Stimulated activated naive CD8-positive, alpha-beta T cell treated with anti-CD3 and anti-CD28 coated beads, Interleukin-15, Interleukin-2, amounts not matched to agents 100 U/mL and 50 U/mL, for 24 hours (primary cell): ENCODE results near the gene CHRNA5.
"Not testable (repeated sequence)": the region's sequence is repeated elsewhere in the genome, so short reads cannot be mapped to it uniquely, and the experiment has no call there.

ENCODE experiments used
- ATAC-seq: fragments of 150-1000 bp; cut with Tn5 transposase; one replicate; pipeline ENCODE4 v1.10.0; 2021
- DNase-seq: peaks from one replicate; pipeline ENCODE4 v3.0.0; 2021

Gene CHRNA5

DNA sequence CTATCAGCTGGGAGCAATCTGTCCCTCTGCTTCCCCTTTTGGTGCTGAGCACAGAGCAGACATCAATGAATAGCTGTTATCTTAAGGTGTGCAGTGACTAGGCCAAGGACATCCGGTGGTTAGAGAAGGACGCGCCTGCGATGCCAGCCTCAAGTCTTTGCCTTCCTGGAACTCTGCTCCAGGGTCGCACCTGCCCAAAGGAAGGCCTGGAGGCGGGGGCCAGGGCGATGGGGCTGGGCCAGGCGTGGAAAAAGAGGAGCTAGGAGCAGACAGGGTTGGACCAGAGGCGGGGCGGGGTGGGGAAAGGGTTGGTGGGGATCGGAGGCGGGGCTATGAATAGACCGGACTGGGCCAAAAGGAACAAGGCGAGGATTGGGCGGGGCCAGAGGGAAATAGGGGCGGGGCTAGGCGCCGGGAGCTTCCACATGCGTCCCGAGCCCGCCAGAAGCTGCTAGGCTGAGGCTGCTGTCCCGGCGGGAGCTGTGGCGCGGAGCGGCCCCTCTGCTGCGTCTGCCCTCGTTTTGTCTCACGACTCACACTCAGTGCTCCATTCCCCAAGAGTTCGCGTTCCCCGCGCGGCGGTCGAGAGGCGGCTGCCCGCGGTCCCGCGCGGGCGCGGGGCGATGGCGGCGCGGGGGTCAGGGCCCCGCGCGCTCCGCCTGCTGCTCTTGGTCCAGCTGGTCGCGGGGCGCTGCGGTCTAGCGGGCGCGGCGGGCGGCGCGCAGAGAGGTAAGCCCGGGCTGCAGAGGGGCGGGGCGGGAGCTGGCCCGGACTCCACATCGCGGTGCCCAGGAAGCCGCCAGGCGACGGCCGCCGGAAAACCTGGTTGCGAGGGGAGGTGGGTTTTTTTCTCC, at the start of gene CHRNA5:
CHRNA5 (plus strand) TSS at position 424 of the 854 bp plus-strand sequence; CDS start at position 624, 200 bp downstream.
- DNase-seq (peak; percentile 82), ATAC-seq (peak; percentile 90)

DNA sequence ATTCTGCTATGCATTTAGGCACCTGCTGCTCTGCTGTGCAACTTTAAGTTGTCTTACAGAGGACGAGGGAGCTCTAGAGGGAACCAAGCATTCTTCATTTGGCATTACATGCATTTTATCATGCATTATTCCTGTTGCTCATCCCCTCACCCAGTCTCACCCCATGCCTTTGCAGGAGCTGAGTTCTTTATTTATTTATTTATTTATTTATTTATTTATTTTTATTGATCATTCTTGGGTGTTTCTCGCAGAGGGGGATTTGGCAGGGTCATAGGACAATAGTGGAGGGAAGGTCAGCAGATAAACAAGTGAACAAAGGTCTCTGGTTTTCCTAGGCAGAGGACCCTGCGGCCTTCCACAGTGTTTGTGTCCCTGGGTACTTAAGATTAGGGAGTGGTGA, 45.3 kb upstream of the CHRNA5 start:
- ATAC-seq, DNase-seq: not testable (repeated sequence)

DNA sequence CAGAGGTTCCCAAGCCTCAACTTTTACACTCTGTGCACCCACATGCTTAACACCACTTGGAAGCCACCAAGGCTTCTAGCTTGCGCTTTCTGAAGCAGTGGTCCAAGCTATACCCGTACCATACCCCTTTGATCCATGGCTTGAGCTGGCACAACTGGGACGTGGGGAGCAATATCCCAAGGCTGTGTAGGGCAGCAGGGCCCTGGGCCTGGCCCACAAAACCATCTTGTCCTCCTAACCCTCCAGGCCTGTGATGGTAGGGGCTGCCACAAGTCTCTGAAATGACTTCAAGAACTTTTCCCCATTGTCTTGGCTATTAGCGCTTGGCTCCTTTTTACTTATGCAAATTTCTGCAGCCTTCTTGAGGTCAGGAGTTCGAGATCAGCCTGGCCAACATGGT, 41.1 kb upstream of the CHRNA5 start:
- ATAC-seq: no peak
- no peak for DNase-seq

DNA sequence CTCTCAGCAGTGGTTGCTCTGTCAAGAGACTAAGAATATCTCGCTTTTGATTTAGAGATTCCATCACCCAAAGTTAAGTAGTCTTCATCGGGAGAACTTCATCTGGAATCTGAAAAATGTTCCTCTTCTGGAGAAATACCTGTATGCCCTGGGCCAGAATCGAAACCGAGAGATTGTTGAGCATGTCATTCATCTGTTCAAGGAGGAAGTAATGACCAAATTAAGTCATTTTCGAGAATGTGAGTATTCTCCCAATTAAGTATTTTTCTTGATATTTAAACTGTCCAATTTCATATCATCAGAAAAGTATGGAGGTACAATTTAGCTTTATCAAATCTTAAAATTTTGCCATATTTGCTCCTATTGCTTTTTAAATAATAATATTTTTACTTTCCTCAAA, 38.0 kb upstream of the CHRNA5 start:
- ATAC-seq (no peak), DNase-seq (no peak)

DNA sequence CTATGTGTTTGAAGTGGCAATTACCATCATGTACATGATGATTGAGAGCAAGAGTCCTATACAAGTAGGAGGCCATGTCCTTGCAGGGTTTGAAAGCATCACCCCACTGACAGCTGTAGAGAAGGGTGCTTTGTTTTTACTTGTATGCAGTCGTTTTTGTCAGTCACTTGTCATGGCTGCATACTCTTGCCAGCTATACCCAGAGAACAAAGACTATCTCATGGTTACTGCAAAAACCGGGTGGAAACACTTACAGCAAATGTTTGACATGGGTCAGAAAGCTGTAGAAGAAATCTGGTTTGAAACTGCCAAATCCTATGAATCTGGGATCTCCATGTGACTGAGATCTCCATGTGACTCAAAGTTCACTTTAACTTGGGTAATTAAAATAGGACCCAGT, 32.0 kb upstream of the CHRNA5 start:
- no peak for DNase-seq
- ATAC-seq: no peak

DNA sequence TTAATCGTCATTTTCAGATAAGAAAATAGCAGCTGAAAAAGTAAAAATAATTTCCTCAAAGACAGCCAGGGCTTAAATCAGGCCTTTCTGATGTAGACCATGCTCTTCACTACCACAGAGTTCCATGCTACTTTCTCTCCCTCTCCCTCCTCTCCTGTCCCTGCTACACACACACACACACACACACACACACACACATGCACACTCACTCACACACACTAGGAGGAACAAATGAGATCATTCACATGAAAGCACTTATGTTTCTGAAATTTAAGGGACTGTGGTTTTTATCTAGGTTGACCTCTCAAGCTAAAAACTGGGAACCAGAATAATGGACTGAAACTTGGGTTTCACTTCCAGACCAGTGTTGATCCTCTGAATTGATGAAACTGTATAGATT, 29.2 kb upstream of the CHRNA5 start:
- DNase-seq (no peak), ATAC-seq (no peak)

DNA sequence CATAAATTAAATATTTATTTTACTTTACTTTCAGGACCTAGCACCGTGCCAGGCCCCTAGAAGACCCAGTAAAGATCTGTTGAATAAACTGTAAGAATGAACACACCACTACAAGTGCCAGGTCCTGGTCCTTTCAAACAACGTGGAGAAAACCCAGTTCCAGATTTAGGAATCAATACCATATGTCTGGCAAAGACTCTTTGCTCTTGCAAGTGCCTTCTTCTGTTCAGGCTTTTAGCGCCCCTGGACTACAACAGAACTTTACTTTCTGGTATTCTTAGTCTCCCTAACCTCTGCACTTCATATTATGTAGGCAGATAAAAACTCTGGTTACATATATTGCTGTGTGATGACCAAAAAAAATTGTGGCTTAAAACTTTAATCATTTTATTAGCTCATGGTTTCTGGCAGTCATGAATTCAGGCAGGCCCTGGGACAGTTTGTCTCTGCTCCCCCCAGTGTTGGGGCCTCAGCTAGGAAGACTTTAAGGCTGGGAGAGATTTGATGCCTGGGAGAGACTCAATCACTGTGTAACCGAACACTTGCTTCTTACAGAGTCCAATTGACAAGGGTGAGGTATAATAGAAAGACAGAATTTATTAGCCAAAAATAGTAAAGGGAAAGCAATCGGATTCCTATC, 27.9 kb upstream of the CHRNA5 start:
- DNase-seq: no peak

DNA sequence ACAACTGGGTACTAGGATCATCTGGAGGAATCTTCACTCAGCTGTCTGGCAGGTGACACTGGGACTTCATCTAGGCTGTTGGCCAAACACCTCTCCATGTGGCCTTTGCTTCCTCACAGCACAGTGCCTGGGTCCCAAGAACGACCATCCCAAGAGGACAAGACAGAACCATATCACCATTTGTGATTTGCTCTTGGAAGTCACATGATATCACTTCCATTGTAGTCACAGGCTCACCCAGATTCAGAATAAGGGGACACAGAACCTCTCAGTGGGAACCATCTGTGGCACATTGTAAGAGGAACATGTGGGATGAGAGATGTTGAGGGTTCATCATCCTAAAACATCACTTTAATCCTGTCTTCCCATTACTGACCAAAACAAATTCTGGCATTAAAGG, 27.0 kb upstream of the CHRNA5 start:
- DNase-seq: no peak
- no peak for ATAC-seq

More for the DNA sequence above, 27.9 kb upstream of the CHRNA5 start:
- ATAC-seq: no peak

DNA sequence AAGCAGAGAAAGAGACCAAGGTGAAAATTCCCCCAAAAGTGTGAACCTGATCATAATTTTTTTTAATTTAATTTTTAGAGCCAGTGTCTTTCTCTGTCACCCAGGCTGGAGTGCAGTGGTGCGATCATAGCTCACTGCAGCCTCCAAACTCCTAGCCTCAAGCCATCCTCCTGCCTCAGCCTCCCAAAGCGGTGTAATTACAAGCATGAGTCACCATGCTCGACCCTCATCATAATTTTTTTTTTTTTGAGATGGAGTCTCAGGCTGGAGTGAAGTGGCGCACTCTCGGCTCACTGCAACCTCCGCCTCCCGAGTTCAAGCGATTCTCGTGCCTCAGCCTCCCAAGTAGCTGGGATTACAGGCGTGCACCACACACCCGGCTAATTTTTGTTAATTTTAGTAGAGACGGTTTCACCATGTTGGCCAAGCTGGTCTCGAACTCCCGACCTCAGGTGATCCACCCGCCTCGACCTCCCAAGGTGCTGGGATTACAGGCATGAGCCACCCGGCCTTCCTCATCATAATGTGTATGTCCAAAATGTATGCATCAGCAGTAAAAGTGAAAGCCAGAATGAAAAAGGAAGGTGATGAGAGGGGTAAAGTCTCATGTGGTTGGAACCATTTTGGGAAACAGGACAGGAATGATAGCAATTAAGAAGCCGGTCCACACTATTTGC, 25.7 kb upstream of the CHRNA5 start:
- DNase-seq: peak; percentile 20
- ATAC-seq: not testable (repeated sequence)

DNA sequence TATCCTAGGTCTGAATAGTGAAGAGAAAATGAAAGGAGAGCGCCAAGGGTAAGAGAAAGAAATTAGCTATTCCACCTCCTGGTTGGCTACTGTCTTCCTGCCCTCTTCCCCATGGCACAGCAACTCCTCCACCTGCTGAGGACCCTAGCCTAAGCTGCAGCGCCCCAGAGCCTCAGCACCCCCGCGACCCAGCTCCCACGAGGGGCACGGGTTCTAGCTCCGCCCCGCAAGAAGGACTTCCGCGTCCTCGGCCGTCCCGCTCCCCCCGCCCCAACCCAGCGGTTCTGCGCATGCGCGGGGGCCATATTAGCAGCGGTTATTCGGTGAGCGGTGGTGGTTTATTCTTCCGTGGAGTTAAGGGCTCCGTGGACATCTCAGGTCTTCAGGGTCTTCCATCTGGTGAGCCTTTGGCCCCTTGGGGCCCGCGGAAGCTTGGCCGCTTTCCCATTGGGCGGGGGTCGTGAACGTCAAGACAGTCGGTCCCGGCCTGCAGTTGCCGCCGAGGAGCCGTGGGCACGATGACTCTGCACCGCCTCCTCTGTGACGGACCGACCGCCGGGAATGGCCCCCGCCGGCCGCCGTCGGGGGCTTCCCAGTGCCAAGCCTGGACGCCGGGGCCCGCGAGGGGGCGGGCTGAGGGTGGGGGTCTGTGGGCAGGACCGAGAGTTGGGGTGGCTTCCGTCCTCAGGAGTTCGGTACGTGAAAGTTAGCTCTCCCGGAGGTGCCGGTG, 25.0 kb upstream of the CHRNA5 start, which contains the start of gene PSMA4:
PSMA4 (plus strand) TSS at position 304 of the 730 bp plus-strand sequence. CDS start 1,484 bp downstream, outside the sequence.
- ATAC-seq (peak; percentile 90), DNase-seq (peak; percentile 97)

DNA sequence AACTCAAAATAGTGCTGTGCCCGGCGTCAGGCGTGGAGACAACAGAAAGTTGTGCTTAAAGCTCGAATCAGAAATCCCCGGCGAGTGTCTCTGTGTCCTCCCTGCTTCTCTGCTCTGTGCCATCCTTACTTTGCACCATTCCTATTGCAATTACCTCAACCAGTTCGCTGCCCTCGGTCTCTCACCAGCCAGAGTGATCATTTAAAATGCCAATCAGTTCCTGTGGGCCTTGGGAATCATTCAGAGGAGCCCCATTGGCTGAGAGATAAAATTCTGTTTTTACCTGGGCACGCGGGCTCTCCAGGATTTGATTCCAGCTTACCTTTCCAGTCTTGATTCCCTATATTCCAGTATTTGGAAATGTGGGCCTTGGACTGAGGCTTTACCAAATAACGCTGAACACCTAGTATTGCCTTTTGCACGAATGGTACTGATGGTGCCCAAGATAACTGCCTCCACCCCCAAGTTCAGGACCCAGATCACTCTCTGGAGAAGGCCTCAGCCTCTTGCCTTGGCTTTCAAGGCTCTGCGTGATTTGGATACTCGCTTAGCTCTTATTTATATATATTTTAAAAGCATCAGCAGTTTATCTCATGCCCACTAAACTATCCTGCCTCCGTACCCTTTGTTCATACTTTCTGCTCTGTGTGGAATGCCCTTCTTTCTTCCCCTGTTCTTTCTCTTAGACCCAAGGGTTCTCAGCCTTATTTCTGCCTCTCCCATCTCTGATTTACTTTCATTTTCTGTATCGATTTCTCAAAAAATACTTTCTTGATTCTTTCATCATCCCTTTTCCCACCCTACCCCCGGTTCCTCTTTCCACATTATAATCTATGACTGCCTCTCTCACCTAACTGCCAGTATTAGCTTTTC, 24.2 kb upstream of the CHRNA5 start:
- ATAC-seq (no peak), DNase-seq (no peak)

DNA sequence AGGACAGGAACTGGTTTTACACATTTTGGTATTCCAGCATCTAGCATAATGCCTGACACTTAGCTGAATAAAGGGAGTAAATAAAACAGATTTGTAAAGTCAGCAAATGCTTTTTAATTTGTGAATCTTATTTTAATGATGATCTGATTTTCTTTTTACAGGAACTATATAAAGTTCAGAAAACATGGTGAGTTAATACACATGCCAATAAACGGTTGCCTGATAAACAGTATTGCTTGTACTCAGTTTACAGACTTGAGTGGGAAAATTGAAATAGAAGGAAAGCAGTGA, 23.6 kb upstream of the CHRNA5 start:
- ATAC-seq (no peak), DNase-seq (no peak)

DNA sequence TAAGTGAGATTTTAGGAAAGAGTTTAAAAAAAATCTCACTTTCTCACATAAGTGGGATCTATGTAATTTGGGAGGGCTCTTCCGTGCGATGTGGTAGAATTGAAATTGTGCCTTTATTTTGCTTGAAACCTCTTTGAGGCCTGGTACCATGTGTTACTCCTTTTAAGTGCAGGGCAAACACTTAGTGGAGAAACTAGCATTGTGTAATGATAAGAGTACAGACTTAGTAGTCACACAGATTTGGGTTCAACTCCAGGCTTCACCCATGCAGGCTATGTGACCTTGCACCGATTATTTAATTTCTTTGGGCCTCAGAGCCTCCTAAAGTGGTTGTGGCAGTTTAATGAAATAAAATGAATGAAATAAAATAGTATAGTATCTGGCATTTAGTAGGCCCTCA, 22.7 kb upstream of the CHRNA5 start:
- no peak for ATAC-seq
- no peak for DNase-seq

DNA sequence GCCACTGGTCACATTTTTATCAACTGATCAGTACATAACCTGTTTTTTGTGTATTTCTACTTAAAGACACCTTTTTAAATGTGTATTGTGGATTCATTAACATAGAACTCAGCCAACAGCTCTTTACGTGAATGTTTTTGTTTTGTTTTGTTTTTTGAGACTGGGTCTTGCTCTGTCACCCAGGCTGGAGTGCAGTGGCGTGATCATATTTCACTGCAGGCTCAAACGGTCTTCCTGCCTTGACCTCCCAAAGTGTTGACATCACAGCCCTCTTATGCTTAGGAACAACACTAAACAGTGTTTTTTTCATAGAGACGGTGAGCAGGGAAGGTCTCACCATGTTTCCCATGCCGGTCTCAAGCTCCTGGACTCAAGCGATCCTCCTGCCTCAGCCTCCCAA, 15.1 kb upstream of the CHRNA5 start:
- DNase-seq: no peak
- no peak for ATAC-seq

DNA sequence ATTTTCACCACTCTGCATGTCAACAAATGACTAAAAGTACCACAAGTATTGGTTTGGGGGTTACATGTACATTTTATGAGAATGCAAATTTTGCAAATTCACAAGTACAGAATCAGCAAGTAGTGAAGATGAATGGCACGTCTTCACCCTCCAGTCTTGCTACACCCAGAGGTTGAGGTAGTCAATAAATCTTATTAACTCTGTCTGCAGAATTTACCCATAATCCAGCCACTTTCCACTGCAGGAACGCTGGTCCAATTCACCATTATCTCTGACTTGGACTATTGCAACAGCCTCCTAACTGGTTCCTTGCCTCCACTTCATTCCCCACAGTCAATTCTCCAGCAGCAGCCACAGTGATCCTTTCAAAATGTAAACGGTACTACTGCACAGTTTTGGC, 14.5 kb upstream of the CHRNA5 start:
- no peak for ATAC-seq

DNA sequence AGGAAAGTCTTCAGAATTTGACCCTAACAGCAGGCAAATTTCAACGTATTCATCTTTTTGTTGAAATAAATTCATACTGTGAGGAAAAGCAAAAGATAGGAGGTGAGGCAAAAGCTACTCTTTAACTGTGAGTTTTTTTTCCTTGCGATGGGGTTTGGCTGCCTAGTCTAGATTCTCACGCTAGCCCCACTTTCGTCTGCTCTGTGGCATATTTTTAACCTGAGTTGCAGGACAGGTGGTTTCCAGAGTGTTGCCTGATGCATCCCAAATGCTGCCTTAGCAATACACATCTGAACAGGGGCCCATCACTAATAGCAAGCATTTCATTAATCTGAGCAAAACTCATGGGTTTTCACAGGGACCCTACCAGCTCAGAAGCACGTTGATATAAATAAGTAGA, 13.4 kb upstream of the CHRNA5 start:
- DNase-seq: no peak
- ATAC-seq: no peak

More for the DNA sequence above, 14.5 kb upstream of the CHRNA5 start:
- no peak for DNase-seq

DNA sequence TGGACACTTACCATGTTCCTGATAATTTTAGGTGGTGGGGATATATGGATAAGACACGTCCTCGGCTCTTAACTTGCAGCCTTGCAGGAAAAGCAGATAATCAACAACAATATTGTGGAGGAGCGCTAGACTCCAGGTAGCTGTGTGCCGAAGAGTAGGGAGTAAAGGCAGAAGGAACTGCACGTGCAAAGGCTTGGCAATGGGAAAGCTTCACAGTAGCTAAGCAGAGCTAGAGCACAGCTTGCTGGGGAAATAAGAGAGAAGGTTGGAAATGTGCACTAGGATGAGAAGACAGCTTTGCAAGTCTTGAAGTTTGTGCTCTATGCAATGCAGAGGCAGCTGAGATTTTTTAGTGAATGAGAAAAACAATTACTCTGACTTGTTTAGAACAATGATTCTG, 12.7 kb upstream of the CHRNA5 start:
- no peak for DNase-seq
- ATAC-seq: no peak

DNA sequence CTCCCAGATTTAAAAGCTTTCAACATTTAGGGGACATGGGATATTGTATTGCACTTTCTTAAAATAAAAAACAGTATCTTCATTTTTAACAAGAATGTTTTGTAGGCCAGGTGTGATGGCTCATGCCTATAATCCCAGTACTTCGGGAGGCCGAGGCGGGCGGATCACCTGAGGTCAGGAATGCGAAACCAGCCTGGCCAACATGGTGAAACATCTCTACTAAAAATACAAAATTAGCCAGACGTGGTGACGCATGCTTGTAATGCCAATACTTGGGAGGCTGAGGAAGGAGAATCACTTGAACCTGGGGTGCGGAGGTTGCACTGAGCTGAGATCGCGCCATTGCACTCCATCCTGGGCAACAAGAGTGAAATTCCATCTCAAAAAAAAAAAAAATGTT, 5.1 kb upstream of the CHRNA5 start:
- ATAC-seq, DNase-seq: not testable (repeated sequence)

DNA sequence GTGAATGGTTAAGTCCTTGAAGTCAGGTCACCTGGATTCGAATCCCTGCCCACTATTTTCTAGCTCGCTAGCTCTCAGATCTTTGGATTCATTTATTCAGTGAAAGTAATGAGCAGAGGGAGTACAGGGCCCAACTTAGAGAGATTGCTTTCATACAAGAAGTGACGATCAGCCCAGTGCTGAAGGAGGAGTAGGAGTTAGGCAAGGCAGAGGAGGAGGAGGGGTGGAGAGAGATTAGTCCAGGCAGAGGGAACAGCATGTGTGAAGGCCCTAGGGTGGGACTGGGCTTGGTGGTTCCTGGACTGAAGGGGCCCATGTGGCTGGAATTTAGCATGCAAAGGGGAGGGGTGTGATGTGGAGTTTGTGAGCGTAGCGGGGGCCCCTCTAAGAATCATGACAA, 3.8 kb upstream of the CHRNA5 start:
- no peak for ATAC-seq
- no peak for DNase-seq

DNA sequence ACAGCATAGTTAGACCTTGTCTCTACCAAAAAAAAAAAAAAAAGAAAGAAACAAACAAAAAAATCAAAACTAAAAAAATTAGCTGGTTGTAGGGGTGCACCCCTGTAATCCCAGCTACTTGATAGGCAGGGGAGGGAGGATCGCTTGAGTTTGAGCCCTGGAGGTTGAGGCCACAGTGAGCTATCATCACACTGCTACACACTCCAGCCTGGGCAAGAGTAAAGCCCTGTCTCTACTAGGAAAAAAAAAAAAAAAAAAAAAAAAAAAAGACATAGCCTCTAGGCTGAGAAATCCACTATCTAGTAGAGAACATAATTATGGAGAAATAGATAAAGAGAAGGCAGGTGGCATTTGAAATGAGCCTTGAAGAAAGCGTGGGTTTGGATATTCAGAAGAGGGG, 2.2 kb upstream of the CHRNA5 start:
- ATAC-seq (no peak), DNase-seq (no peak)

DNA sequence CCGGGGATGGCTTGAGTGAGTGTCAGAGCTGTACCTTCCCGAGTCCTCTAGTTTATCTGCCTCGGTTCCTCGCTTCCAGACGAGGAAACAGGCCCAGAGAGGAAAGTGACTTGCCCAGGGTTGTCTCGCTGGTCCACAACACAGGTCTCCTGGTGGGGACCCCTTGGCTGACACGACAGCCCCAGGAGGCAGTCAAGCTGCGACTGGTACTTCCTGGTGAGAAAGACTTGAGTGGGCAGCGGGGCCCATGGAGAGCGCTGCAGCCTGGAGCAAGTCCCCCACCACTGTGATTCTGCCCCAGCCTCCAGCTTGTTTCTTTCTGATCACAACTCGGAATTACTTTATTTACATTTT, 600 bp upstream of the CHRNA5 start:
- ATAC-seq (no peak), DNase-seq (peak; percentile 9)
